K562 (cell line): ENCODE results near the gene KIF3A. TPM values are rescaled to one million over a fixed set of nuclear protein-coding genes. Genes with fewer than 3 reads are reported as not detected.
A peak's percentile ranks its signal among the peaks of the same experiment; 100 is the strongest.

Experiments used
- ATAC-seq: fragments of 200-7000 bp; cut with Tn5 transposase; 3 replicates; pipeline ENCODE4 v1.9.1; 2020; ENCODE audit warnings: moderate library complexity
- BruUV-seq: library from RNA; stranded (reverse); fragments of 400-500 nt; replicated peaks from 2 replicates; lab custom pipeline; 2021; lab: Mats Ljungman, UMichigan
- CTCF ChIA-PET: fragments of 300-600 bp; formaldehyde crosslinking; extraction: SDS; loops from one replicate; lab custom pipeline; 2021; ENCODE audit warnings: low intra/inter-chr PET ratio; lab: Yijun Ruan, JAX
- POLR2A ChIA-PET: fragments of 300-600, 350-650 bp; sonication (Branson Sonifier 250); formaldehyde crosslinking; extraction: SDS; loops from one replicate; lab custom pipeline; 2021; ENCODE audit warnings: antibody characterized with exemption, inconsistent platforms; lab: Yijun Ruan, JAX
- DNase-seq, 4 experiments: peaks; one replicate each; pipeline versions ENCODE4 v3.0.0 to v3.0.0-alpha.2; 2011 to 2018; ENCODE audit warnings: low spot score in 3 of 4, mixed read lengths in 3 of 4; ENCODE audit errors: extremely low read depth in 1 of 4
- FAIRE-seq: peaks from 2 replicates; lab custom pipeline; 2011; peaks lifted over from hg19 to GRCh38; lab: Jason Lieb, UNC
- H2AFZ ChIP-seq: 2 replicates; pipeline ENCODE4 v1.6.0; 2011; ENCODE audit warnings: low read depth, low read length, control low read depth, inconsistent platforms
- H3K27ac ChIP-seq: fragments of 200-600 bp; 3 replicates; pipeline ENCODE4 v1.8.0; 2011; ENCODE audit warnings: low read depth, mild to moderate bottlenecking, control low read depth, inconsistent platforms, low read length, moderate library complexity, mixed read lengths; ENCODE audit errors: extremely low read depth
- H3K27me3 ChIP-seq, 2 experiments: fragments of 300-600 bp in 1 of 2; 2 replicates in 1 of 2; 3 replicates in 1 of 2; pipeline versions ENCODE4 v1.6.0 to v1.8.0; 2011; ENCODE audit warnings: inconsistent platforms in 2 of 2, low read length in 2 of 2, mild to moderate bottlenecking in 1 of 2, mixed read lengths in 1 of 2, moderate library complexity in 1 of 2; ENCODE audit not compliant: control insufficient read depth in 2 of 2, insufficient read depth in 2 of 2
- H3K36me3 ChIP-seq: fragments of 300-600 bp; 3 replicates; pipeline ENCODE4 v1.8.0; 2011; ENCODE audit warnings: mild to moderate bottlenecking, low read length, inconsistent platforms; ENCODE audit not compliant: control insufficient read depth, insufficient read depth
- H3K4me1 ChIP-seq, 2 experiments: fragments of 200-600 bp in 1 of 2; replicated peaks in 1 of 2; 2 replicates in 1 of 2; 3 replicates in 1 of 2; pipeline versions ENCODE4 v1.5.1 to v1.8.0; 2011; ENCODE audit warnings: inconsistent platforms in 2 of 2, low read length in 2 of 2, mild to moderate bottlenecking in 1 of 2, mixed read lengths in 1 of 2, moderate library complexity in 1 of 2; ENCODE audit not compliant: control insufficient read depth in 2 of 2, insufficient read depth in 2 of 2
- H3K4me2 ChIP-seq: 2 replicates; pipeline ENCODE4 v1.6.1; 2011; ENCODE audit warnings: low read length, control low read depth, inconsistent platforms, mixed read lengths; ENCODE audit not compliant: insufficient read depth
- H3K4me3 ChIP-seq: fragments of 200-600 bp; sonication (generic), shearing (Covaris generic); 2 replicates; pipeline ENCODE4 v1.5.1; 2016; ENCODE audit warnings: control low read depth, inconsistent platforms
- H3K79me2 ChIP-seq: fragments of 200-600 bp; 3 replicates; pipeline ENCODE4 v1.8.0; 2011; ENCODE audit warnings: low read length, inconsistent platforms; ENCODE audit not compliant: control insufficient read depth, insufficient read depth
- H3K9ac ChIP-seq, 2 experiments: 2 replicates each; pipeline versions ENCODE4 v1.6.0 to v1.6.1; 2011; ENCODE audit warnings: low read depth in 2 of 2, low read length in 2 of 2, control low read depth in 1 of 2, inconsistent platforms in 1 of 2, mild to moderate bottlenecking in 1 of 2, mixed read lengths in 1 of 2; ENCODE audit not compliant: insufficient read depth in 1 of 2
- H3K9me1 ChIP-seq: one replicate; pipeline ENCODE4 v1.6.0; 2011; ENCODE audit warnings: inconsistent platforms, mild to moderate bottlenecking, low read length, moderate library complexity; ENCODE audit not compliant: control insufficient read depth, insufficient read depth
- H3K9me3 ChIP-seq: replicated peaks from 2 replicates; pipeline ENCODE4 v1.5.1; 2011; ENCODE audit warnings: low read depth, low read length, inconsistent platforms; ENCODE audit not compliant: control insufficient read depth, insufficient read depth
- H4K20me1 ChIP-seq: replicated peaks from 2 replicates; pipeline ENCODE4 v1.6.1; 2011; ENCODE audit warnings: low read length, inconsistent platforms, mixed read lengths; ENCODE audit not compliant: control insufficient read depth, insufficient read depth
- BACH1 ChIP-seq: fragments of 200-800 bp; sonication (Bioruptor generic); IDR thresholded peaks from 2 replicates; pipeline ENCODE4 v1.6.1; 2016; ENCODE audit warnings: missing genetic modification characterization, missing compliant biosample characterization
- CEBPG ChIP-seq, 3 experiments: fragments of 200-800 bp in 1 of 3; sonication (Bioruptor generic) in 1 of 3; sonication (generic) in 1 of 3; formaldehyde crosslinking in 1 of 3; IDR thresholded peaks in 2 of 3; conservative IDR thresholded peaks in 1 of 3; 2 replicates each; pipeline versions ENCODE4 v1.6.1 to v1.8.0; 2016 to 2022; ENCODE audit warnings: missing compliant biosample characterization in 2 of 3, missing genetic modification characterization in 2 of 3, mild to moderate bottlenecking in 1 of 3, missing genetic modification reagents in 1 of 3
- ERF ChIP-seq: fragments of 450-650 bp; formaldehyde crosslinking; IDR thresholded peaks from 2 replicates; pipeline ENCODE4 v1.4.0; 2020; ENCODE audit warnings: mild to moderate bottlenecking, mixed read lengths
- GTF2A2 ChIP-seq: IDR thresholded peaks from 2 replicates; pipeline ENCODE4 v1.6.1; 2016; ENCODE audit warnings: mild to moderate bottlenecking, missing genetic modification characterization, missing compliant biosample characterization
- HLTF ChIP-seq: fragments of 450-650 bp; IDR thresholded peaks from 2 replicates; pipeline ENCODE4 v1.6.1; 2016
- KHSRP ChIP-seq: fragments of 450-650 bp; IDR thresholded peaks from 2 replicates; pipeline ENCODE4 v1.6.1; 2017
- MEF2A ChIP-seq: IDR thresholded peaks from 2 replicates; pipeline ENCODE4 v1.6.1; 2011; ENCODE audit warnings: low read depth, mild to moderate bottlenecking, low read length, moderate library complexity; ENCODE audit not compliant: control insufficient read depth
- NUFIP1 ChIP-seq: fragments of 450-650 bp; IDR thresholded peaks from 2 replicates; pipeline ENCODE4 v1.6.1; 2018; ENCODE audit not compliant: partially characterized antibody
- STAT5B ChIP-seq: fragments of 250-450 bp; sonication (Bioruptor Pico); IDR thresholded peaks from 2 replicates; pipeline ENCODE4 v1.8.0; 2021; ENCODE audit warnings: mild to moderate bottlenecking, inconsistent platforms
- TCFL5 ChIP-seq: fragments of 250-450 bp; sonication (Bioruptor Pico); conservative IDR thresholded peaks from 2 replicates; pipeline ENCODE4 v1.6.1; 2021; ENCODE audit warnings: mild to moderate bottlenecking, moderate library complexity, matching md5 sums
- TSC22D4 ChIP-seq: fragments of 450-650 bp; IDR thresholded peaks from 2 replicates; pipeline ENCODE4 v1.6.1; 2016; ENCODE audit warnings: missing genetic modification characterization, missing biosample characterization, control low read depth
- ZFX ChIP-seq: sonication (generic); formaldehyde crosslinking; IDR thresholded peaks from 2 replicates; pipeline ENCODE4 v1.8.0; 2022; ENCODE audit warnings: mild to moderate bottlenecking, missing genetic modification reagents, moderate library complexity
- ZNF699 ChIP-seq: fragments of 250-450 bp; sonication (Bioruptor Pico); IDR thresholded peaks from 2 replicates; pipeline ENCODE4 v1.8.0; 2021; ENCODE audit warnings: mild to moderate bottlenecking, moderate library complexity; ENCODE audit not compliant: insufficient replicate concordance
- WGBS: fragments of 100-300 bp; shearing (Covaris generic); methylation state at CpG from one replicate; pipeline ENCODE4 v1.1.6; 2016; ENCODE audit warnings: low coverage, mixed read lengths; ENCODE audit not compliant: insufficient coverage; ENCODE audit errors: missing lambda C conversion rate; 5-methylcytosine and 5-hydroxymethylcytosine counted together
- in situ Hi-C: fragments of 300-500 bp; cut with MboI; formaldehyde crosslinking; loops from 4 replicates; pipeline ENCODE4 v1.15.0; 2018; ENCODE audit warnings: inconsistent platforms, mixed read lengths
- intact Hi-C: fragments of 100-400 bp; cut with micrococcal nuclease; formaldehyde crosslinking; loops from 2 replicates; pipeline ENCODE4 v1.14.2; 2022
- polyA plus RNA-seq, 8 experiments: library from polyadenylated mRNA; depleted of rRNA in 4 of 8; stranded (reverse) in 5 of 8; unstranded in 3 of 8; fragments of >200 nt; fragmentation: Nextera tagmentation in 2 of 8; fragmentation: Illumina TruSeq in 1 of 8; extraction: Ambion mirVana in 2 of 8; extraction: Trizol in 1 of 8; gene quantifications; 2 replicates each; pipeline versions ENCODE4 v1.2.1 to v1.2.3, GENCODE V29; 2011 to 2014; ENCODE audit warnings: inconsistent platforms in 1 of 8, missing spikeins in 1 of 8
- total RNA-seq, 7 experiments: library from RNA; depleted of rRNA in 6 of 7; stranded (reverse); fragments of >200 nt in 6 of 7; fragmentation: Illumina TruSeq in 2 of 7; extraction: Trizol in 2 of 7; gene quantifications; 2 replicates each; pipeline versions ENCODE4 v1.2.1 to v1.2.3, GENCODE V29; 2011 to 2021; ENCODE audit warnings: low replicate concordance in 1 of 7
- TF ChIP-seq, protein P1 (sequence below): IDR thresholded peaks from 2 replicates; pipeline ENCODE4 v1.6.1; 2014; ENCODE audit warnings: antibody characterized with exemption

The KIF3A gene
- total and polyA plus RNA-seq, 9 of the 15 experiments (the other 6 are each of a cell fraction or from before 2014, with no cell fraction given) = 1.5 to 7.8 (median 6.0) TPM

DNA sequence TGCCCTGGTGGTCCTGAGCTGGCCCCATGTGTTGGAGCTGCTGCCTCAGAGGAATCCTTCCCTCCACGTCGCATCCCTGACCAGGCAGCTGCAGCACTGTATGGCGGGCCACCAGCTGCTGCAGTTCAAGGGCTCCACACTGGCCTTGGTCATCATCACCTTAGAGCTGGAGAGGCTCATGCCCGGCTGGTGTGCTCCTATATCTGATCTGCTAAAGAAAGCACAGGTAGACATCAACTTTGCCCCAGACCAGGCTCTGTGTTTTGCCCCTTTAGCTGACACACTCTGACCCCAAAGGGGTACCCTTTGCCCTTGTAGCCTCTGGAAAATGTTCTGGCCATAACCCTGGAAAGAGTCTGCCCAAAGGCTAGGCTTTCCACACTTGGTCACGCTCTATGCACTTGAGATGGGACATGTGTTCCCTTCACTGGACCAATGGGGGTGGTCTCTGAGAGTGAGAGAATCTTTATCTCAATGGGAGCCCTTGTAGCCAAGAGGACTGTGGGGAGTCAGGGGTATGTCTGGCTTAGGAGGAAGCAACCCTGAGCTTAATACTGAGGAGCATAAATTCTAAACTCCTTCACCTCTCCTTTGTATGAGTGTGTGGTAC lies 14.7 kb upstream of the KIF3A start (continued):
- TF ChIP-seq ERF (no peak), NUFIP1 (no peak), GTF2A2 (no peak), ZFX (CRISPR knock-in tag) (no peak), BACH1 (tag) (no peak), STAT5B (CRISPR knock-in tag) (no peak), TCFL5 (no peak)

DNA sequence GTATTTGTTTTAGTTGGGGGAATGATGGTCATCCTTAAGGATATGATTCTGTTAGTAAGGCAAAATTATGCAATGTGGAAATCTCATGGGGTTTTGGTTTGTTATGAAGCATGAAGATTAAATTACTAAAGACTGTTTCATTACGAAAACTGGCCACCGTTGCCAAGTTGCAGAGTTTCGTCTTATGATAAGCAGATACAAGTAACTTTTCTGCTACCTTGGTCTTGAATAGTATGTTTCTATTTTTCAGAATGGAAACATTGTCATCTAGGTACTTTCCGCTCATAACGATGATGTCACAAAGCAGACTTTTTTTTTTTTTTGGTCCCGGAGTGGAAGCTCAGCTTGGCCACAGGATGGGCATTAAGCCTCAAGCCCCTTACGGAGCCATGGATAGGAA lies 14.1 kb upstream of the KIF3A start:
- POLR2A ChIA-PET = interaction anchor here (0.9 to 4.0 kb wide), 5 partner anchors 14 to 407 kb away, joined by 3 to 20 read pairs (median 3); partner anchors contain the start of genes KIF3A and RAD50
- TF ChIP-seq CEBPG (CRISPR knock-in tag; IDR thresholded peaks at IDR 0.05) = no peak
- TF ChIP-seq CEBPG (tag; conservative IDR thresholded peaks at IDR 0.05 in 1 of 2, IDR thresholded peaks at IDR 0.05 in 1 of 2) = 0 out of 4 replicates have a peak, but pooled peaks of 1 of the 2 experiments have one; percentile 13
- TF ChIP-seq ZNF699 (CRISPR knock-in tag) = no peak
- TF ChIP-seq HLTF = no peak
- TF ChIP-seq, protein P1, sequence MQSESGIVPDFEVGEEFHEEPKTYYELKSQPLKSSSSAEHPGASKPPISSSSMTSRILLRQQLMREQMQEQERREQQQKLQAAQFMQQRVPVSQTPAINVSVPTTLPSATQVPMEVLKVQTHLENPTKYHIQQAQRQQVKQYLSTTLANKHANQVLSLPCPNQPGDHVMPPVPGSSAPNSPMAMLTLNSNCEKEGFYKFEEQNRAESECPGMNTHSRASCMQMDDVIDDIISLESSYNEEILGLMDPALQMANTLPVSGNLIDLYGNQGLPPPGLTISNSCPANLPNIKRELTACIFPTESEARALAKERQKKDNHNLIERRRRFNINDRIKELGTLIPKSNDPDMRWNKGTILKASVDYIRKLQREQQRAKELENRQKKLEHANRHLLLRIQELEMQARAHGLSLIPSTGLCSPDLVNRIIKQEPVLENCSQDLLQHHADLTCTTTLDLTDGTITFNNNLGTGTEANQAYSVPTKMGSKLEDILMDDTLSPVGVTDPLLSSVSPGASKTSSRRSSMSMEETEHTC = no peak
- TF ChIP-seq TSC22D4 (tag) = no peak
- no peak for TF ChIP-seq MEF2A
- TF ChIP-seq KHSRP = no peak
- Histone ChIP-seq H3K4me2 (no peak overlapping the region), H2AFZ (no peak overlapping the region), H3K36me3 (peaks cover 2% of the 10 kb centered on the region; the same call in 2 of the 3 replicates), H3K79me2 (no peaks in the 10 kb centered on the region), H3K9me1 (no peaks in the 10 kb centered on the region), H3K9me3 (no peaks in the 10 kb centered on the region), H4K20me1 (no peaks in the 10 kb centered on the region; the same call in 1 of the 2 replicates), H3K27me3 (no peaks in the 10 kb centered on the region), H3K9ac (no peak overlapping the region), H3K4me1 (peaks cover 0 to 4% of the 10 kb centered on the region in 2 experiments; a peak in 2 of 5 replicates), H3K4me3 (no peak overlapping the region), H3K27ac (no peak overlapping the region)
- FAIRE-seq (no peak), ATAC-seq (no peak), DNase-seq (no peak)
- in situ Hi-C loops (no loop called here), intact Hi-C loops (loop anchor here (5.0 kb wide), 1 partner anchor 131 kb away; no protein-coding TSS in a partner anchor)
- CTCF ChIA-PET = no interaction called here
- WGBS = 82% methylated on average over 7 of the region's 7 CpGs
- no TSS peak for BruUV-seq
